AG09319 (cell line): Measurements from ENCODE around the gene GLMP.

Source experiments
- DNase-seq: peaks from one replicate; pipeline ENCODE4 v3.0.0-alpha.2; 2010; ENCODE audit warnings: low read depth; ENCODE audit errors: extremely low read depth
- CTCF ChIP-seq: IDR thresholded peaks from 2 replicates; pipeline ENCODE4 v1.5.1; 2011; ENCODE audit warnings: low read depth, mild to moderate bottlenecking, inconsistent platforms, low read length, moderate library complexity

Gene GLMP

GRCh38 chr1:156303241-156303640 lies 7.8 kb upstream of the GLMP start:
- DNase-seq: no peak
- TF ChIP-seq CTCF: no peak

DNA sequence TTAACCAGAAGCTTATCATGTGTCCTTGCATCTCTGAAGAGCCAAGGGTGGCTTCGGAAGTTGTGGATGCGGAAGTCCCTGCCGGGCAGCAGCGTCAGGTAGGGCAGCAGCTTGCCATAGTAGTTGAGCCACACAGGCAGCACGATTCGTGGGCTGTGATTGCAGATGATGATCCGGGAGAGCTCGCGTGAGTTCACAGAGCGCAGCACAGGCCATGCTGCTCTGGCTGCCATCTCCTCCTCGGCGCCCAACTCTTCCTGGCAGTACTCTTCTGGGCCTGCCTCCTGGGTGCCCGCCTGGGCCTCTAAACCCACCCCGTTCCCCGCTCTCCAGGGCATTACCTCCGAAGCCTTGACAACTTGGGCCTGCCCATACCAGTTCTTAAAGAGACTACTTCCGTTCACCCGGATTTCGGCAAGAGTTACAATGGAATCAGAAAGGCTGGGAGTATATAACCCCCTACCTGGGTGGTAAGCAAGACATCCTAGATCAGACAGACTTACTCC lies 3.4 kb upstream of the GLMP start, which contains the start of gene VHLL:
TSS of gene VHLL (minus strand) at position 456 of the 506 bp plus-strand sequence. CDS start at position 338, 118 bp downstream.
- no peak for DNase-seq
- TF ChIP-seq CTCF: no peak

DNA sequence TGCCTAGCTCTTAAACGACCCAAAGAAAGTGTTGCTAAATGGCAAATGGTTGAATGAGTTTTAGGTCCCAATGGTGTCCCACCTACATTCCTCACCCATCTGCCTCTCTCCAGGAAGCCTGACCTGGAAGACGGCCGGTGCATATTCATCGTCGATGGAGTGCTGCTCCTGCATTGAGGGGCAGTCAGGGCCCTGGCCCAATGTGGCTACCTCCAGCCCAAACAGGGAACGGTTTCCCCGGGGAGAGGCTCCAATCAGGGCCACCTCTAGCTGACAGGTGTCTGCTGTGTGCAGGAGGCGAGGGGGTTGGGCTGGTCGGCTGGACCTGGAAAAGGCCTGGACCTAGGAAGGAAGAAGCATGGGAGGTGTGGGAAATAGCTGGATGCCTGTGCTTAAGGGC lies 1.6 kb downstream of the GLMP start:
- no peak for DNase-seq

GRCh38 chr1:156293098-156293434 lies 2.4 kb downstream of the GLMP start:
- DNase-seq: no peak
- no peak for TF ChIP-seq CTCF

More for the DNA sequence above, 1.6 kb downstream of the GLMP start:
- no peak for TF ChIP-seq CTCF

GRCh38 chr1:156291226-156292061 lies 4.0 kb downstream of the GLMP start:
- TF ChIP-seq CTCF: no peak
- peak; percentile 50 for DNase-seq

- no peak for TF ChIP-seq CTCF
- no peak for DNase-seq
Observed at GRCh38 chr1:156289857-156290256, 5.6 kb downstream of the GLMP start.

DNA sequence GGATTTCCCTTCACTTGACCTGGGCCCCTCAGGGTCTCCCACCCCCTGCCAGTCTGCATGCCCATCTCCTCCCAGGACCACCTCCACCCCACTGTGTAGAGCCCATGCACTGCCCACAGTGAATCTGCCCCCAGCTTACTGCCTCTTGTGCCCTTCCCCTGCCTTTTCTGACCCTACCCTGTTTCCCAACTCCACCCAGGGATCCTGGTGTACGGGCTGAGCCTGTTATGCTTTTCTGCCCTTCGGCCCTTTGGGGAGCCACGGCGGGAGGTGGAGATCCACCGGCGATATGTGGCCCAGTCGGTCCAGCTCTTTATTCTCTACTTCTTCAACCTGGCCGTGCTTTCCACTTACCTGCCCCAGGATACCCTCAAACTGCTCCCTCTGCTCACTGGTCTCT lies 9.4 kb downstream of the GLMP start:
- DNase-seq: no peak
- no peak for TF ChIP-seq CTCF
